DND-41 (cell line): ENCODE measurements around the gene FSIP1.

ENCODE experiments used
- CTCF ChIP-seq: IDR thresholded peaks from 2 replicates; pipeline ENCODE4 v1.5.1; 2012; ENCODE audit warnings: borderline replicate concordance, low read length, moderate library complexity, mild to moderate bottlenecking; ENCODE audit not compliant: poor library complexity, severe bottlenecking; ENCODE audit errors: extremely low read depth
- EZH2 ChIP-seq: IDR thresholded peaks from 3 replicates; pipeline ENCODE4 v1.6.1; 2012; ENCODE audit warnings: borderline replicate concordance, low read depth, mild to moderate bottlenecking, moderate library complexity, low read length, inconsistent platforms; ENCODE audit not compliant: severe bottlenecking

- TF ChIP-seq CTCF: no peak
- no peak for TF ChIP-seq EZH2
These were observed 61.7 kb downstream of the FSIP1 start for GRCh38 chr15:39720621-39721611.
